ENCODE data around the gene SUSD4. TPM values are rescaled to one million over a fixed set of nuclear protein-coding genes. Genes with fewer than 3 reads are reported as not detected.

Gene SUSD4
- total and polyA plus RNA-seq, 2 of the 8 experiments (the other 6 are each of a cell fraction or from before 2014, with no cell fraction given) = 3.9 to 5.2 TPM

DNA sequence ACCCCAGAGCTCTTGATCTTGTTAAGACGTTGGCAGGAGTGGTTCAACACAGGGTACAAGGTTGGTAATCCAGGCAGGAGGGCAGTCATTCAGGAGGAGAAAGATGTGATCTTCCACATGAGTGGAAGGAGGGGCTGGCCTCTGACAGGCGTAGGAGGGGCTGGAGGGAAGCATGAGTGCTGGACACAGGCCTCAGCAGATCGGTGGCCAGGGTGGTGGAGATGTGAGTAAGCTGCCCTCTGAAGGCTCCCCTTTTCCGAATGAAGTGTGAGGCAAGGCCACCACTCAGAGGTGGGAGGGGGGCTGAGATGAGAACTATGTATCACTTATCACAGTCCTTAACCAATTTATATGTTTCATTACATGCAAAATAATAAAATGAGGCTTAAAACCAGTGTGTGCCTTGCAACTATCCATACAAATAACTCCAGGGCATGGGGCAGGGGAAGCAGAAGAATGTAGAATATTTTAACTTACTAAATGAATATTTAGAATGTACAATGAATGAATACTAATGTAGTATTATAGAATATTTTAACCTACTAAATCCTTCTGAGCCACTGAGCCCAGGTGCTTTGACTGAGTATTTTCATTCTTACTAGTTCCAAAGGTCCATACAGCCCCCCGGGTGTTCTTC lies 117.4 kb downstream of the SUSD4 start:
- Histone ChIP-seq H3K18ac (ENCODE audit: extremely low read depth, low read length) (no peak overlapping the region), H3K36me3 (ENCODE audit: control insufficient read depth in 2 of 4, insufficient read depth in 4 of 4, low read length in 3 of 4) (no peaks in the 10 kb centered on the region), H2AFZ (ENCODE audit: low read length) (no peak overlapping the region), H3K56ac (replicated peaks; ENCODE audit: insufficient read length, low read depth, low read length) (no peak overlapping the region), H2AK5ac (ENCODE audit: low read depth, low read length) (no peak overlapping the region), H2BK120ac (replicated peaks; ENCODE audit: low read depth, low read length) (no peak overlapping the region), H3K23me2 (ENCODE audit: low read depth, low read length) (no peaks in the 10 kb centered on the region), H3K27me3 (replicated peaks in 1 of 4; ENCODE audit: control insufficient read depth in 3 of 4, extremely low read depth in 1 of 4, insufficient read depth in 3 of 4, low read length in 3 of 4) (no peaks in the 10 kb centered on the region; a peak in 1 of 7 replicates), H3K79me2 (ENCODE audit: control insufficient read depth in 1 of 2, insufficient read depth in 2 of 2, low read length in 2 of 2) (no peaks in the 10 kb centered on the region), H3K9ac (replicated peaks in 1 of 4; ENCODE audit: extremely low read depth in 1 of 4, low read depth in 3 of 4, low read length in 3 of 4) (no peak overlapping the region), H2BK15ac (ENCODE audit: low read length) (no peak overlapping the region), H3K27ac (ENCODE audit: low read depth, low read length) (no peak overlapping the region), H3K9me3 (ENCODE audit: insufficient read depth in 2 of 2, low read depth in 1 of 2, low read length in 1 of 2) (no peaks in the 10 kb centered on the region), H2BK12ac (ENCODE audit: low read depth, low read length) (no peak overlapping the region), H3K4me2 (ENCODE audit: insufficient read depth in 1 of 2, low read depth in 2 of 2, low read length in 2 of 2) (no peak overlapping the region), H4K5ac (ENCODE audit: insufficient read length, low read depth, low read length) (no peak overlapping the region), H3K23ac (ENCODE audit: insufficient read length) (no peak overlapping the region), H2BK5ac (ENCODE audit: low read depth, low read length) (no peak overlapping the region), H4K91ac (replicated peaks; ENCODE audit: insufficient read length, low read length) (no peak overlapping the region), H4K8ac (ENCODE audit: extremely low read depth, insufficient read depth, low read length) (no peak overlapping the region), H3K4ac (replicated peaks; ENCODE audit: insufficient read length, low read depth, low read length) (no peak overlapping the region), H3K4me3 (ENCODE audit: extremely low read depth in 1 of 4, insufficient read depth in 2 of 4, low read depth in 3 of 4, low read length in 4 of 4) (no peak overlapping the region), H3K14ac (ENCODE audit: insufficient read length) (no peak overlapping the region), H2BK20ac (ENCODE audit: low read length) (no peak overlapping the region), H3K79me1 (ENCODE audit: low read depth, low read length) (no peaks in the 10 kb centered on the region), H4K20me1 (replicated peaks in 1 of 2; ENCODE audit: control insufficient read depth in 1 of 2, insufficient read depth in 2 of 2, low read length in 2 of 2) (no peaks in the 10 kb centered on the region), H3K4me1 (replicated peaks in 1 of 4; ENCODE audit: control insufficient read depth in 3 of 4, insufficient read depth in 4 of 4, low read length in 3 of 4) (no peaks in the 10 kb centered on the region)
- FAIRE-seq (no peak), DNase-seq (ENCODE audit: low read depth in 1 of 2, low spot score in 2 of 2) (peak in 1 of 2 experiments; percentile 8)
- CTCF ChIA-PET (ENCODE audit: partially characterized antibody) = interaction anchor here (0.7 to 1.6 kb wide), 4 partner anchors 19 to 437 kb away, joined by 3 to 4 read pairs (median 4); no protein-coding TSS in a partner anchor
- WGBS, 2 experiments (ENCODE audit: extremely low coverage in 1 of 2, insufficient coverage in 1 of 2, insufficient read length in 1 of 2, insufficient replicate concordance in 2 of 2, low coverage in 1 of 2, low lambda C conversion rate in 2 of 2, missing lambda C conversion rate in 1 of 2) = 71% methylated on average over 5 of the region's 5 CpGs; no CpG with 5 or more reads in 1 of the 2 experiments
- TF ChIP-seq CTBP2 (IDR thresholded peaks at IDR 0.05; ENCODE audit: borderline replicate concordance, insufficient read depth, insufficient read length, low read length) (no peak), TEAD4 (IDR thresholded peaks at IDR 0.05; ENCODE audit: low read depth, low read length) (no peak), TAF1 (IDR thresholded peaks at IDR 0.05; ENCODE audit: low read depth, low read length) (no peak), RNF2 (IDR thresholded peaks at IDR 0.05; ENCODE audit: borderline replicate concordance, low read depth, low read length, missing control alignments, poor library complexity, severe bottlenecking) (no peak), ASH2L (IDR thresholded peaks at IDR 0.05; ENCODE audit: low read length) (no peak), HDAC6 (IDR thresholded peaks at IDR 0.05; ENCODE audit: low read depth, low read length) (no peak), MAFK (IDR thresholded peaks at IDR 0.05; ENCODE audit: low read depth, low read length) (no peak), RXRA (IDR thresholded peaks at IDR 0.05; ENCODE audit: insufficient read depth, low read depth, low read length) (no peak), RFX5 (IDR thresholded peaks at IDR 0.05; ENCODE audit: borderline replicate concordance, low read depth, low read length) (no peak), CHD2 (IDR thresholded peaks at IDR 0.05; ENCODE audit: low read length) (no peak)
- TF ChIP-seq, protein P1, sequence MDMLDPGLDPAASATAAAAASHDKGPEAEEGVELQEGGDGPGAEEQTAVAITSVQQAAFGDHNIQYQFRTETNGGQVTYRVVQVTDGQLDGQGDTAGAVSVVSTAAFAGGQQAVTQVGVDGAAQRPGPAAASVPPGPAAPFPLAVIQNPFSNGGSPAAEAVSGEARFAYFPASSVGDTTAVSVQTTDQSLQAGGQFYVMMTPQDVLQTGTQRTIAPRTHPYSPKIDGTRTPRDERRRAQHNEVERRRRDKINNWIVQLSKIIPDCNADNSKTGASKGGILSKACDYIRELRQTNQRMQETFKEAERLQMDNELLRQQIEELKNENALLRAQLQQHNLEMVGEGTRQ (IDR thresholded peaks at IDR 0.05; ENCODE audit: low read length) = no peak
- POLR2A ChIA-PET (ENCODE audit: partially characterized antibody) = no interaction called here

All from H1 (cell line).